Activated T-helper 2 cell treated with anti-CD3 and anti-CD28 coated beads, Interferon-gamma antibody, Interleukin-2, Interleukin-4, amounts not matched to agents 10 μg/mL and 5 μg/mL and 100 μg/mL, durations not matched to agents 14 hours and 24 hours and 36 hours (primary cell): Measurements from ENCODE around the gene DDI1. TPM values are rescaled to one million over a fixed set of nuclear protein-coding genes. Genes with fewer than 3 reads are reported as not detected.

Experiments
- DNase-seq: peaks from one replicate; pipeline ENCODE4 v3.0.0; 2021; ENCODE audit warnings: low spot score
- H3K27ac Mint-ChIP-seq: one replicate; pipeline ENCODE4 v1.8.0; 2021; ENCODE audit warnings: mixed read lengths
- H3K27me3 Mint-ChIP-seq: one replicate; pipeline ENCODE4 v1.8.0; 2021; ENCODE audit warnings: low read depth, mixed read lengths
- H3K36me3 Mint-ChIP-seq: one replicate; pipeline ENCODE4 v1.8.0; 2021; ENCODE audit warnings: low read depth, mixed read lengths
- H3K4me1 Mint-ChIP-seq: one replicate; pipeline ENCODE4 v1.8.0; 2021; ENCODE audit warnings: low read depth, mixed read lengths
- H3K4me3 Mint-ChIP-seq: one replicate; pipeline ENCODE4 v1.8.0; 2021; ENCODE audit warnings: low read depth, mild to moderate bottlenecking, moderate library complexity, mixed read lengths
- H3K9me3 Mint-ChIP-seq: one replicate; pipeline ENCODE4 v1.8.0; 2021; ENCODE audit warnings: mixed read lengths
- intact Hi-C: fragments of 100-400 bp; cut with micrococcal nuclease; formaldehyde crosslinking; loops from one replicate; pipeline ENCODE4 v1.15.1; 2023
- total RNA-seq: library from RNA; stranded (reverse); gene quantifications from 2 replicates; pipeline ENCODE4 v1.2.3, GENCODE V29; 2022

DDI1 gene
- total RNA-seq, 1 donor from 2014 or later, result not detected

GRCh38 chr11:104073950-104074705, 37.7 kb downstream of the DDI1 start:
- H3K27me3 Mint-ChIP-seq, result no peaks in the 10 kb centered on the region

GRCh38 chr11:104075091-104075490, 38.7 kb downstream of the DDI1 start:
- Mint-ChIP-seq H3K9me3 (no peaks in the 10 kb centered on the region), H3K4me1 (no peaks in the 10 kb centered on the region), H3K36me3 (no peaks in the 10 kb centered on the region), H3K27ac (no peak overlapping the region), H3K4me3 (no peak overlapping the region), H3K27me3 (no peaks in the 10 kb centered on the region)
- intact Hi-C loops, result no loop called here
- no peak for DNase-seq

More at GRCh38 chr11:104073950-104074705, 37.7 kb downstream of the DDI1 start:
- H3K4me1 Mint-ChIP-seq, result no peaks in the 10 kb centered on the region
- H3K36me3 Mint-ChIP-seq, result no peaks in the 10 kb centered on the region
- no peak for DNase-seq
- no peak overlapping the region for H3K4me3 Mint-ChIP-seq
- intact Hi-C loops, result no loop called here
- H3K27ac Mint-ChIP-seq, result no peak overlapping the region
- no peaks in the 10 kb centered on the region for H3K9me3 Mint-ChIP-seq

DNA sequence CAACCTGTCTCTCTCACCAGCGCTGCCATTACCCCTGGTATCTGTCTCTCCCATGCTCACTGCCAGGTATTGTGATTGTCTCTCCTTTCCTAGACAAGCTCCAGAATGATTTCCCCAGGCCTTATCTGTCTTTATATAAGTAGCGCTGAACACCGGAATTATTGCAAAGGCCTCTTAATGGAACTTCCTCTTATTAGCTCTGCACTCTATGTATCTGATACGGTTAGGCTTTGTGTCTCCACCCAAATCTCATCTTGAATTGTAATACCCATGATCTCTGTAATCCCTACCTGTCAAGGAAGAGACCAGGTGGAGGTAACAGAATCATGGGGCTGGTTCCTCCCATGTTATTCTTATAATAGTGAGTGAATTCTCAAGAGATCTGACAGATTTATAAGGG, 39.3 kb downstream of the DDI1 start:
- Mint-ChIP-seq H3K27me3 (no peaks in the 10 kb centered on the region), H3K9me3 (no peaks in the 10 kb centered on the region), H3K4me1 (no peaks in the 10 kb centered on the region), H3K4me3 (no peak overlapping the region), H3K36me3 (no peaks in the 10 kb centered on the region), H3K27ac (no peak overlapping the region)
- DNase-seq, result no peak
- intact Hi-C loops, result no loop called here

- H3K36me3 Mint-ChIP-seq, result no peaks in the 10 kb centered on the region
- DNase-seq, result no peak
- H3K27me3 Mint-ChIP-seq, result no peaks in the 10 kb centered on the region
- intact Hi-C loops, result no loop called here
- H3K4me3 Mint-ChIP-seq, result no peak overlapping the region
- no peak overlapping the region for H3K27ac Mint-ChIP-seq
- H3K9me3 Mint-ChIP-seq, result no peaks in the 10 kb centered on the region
- H3K4me1 Mint-ChIP-seq, result no peaks in the 10 kb centered on the region
Measured at GRCh38 chr11:104076455-104076854, 40.0 kb downstream of the DDI1 start.

DNA sequence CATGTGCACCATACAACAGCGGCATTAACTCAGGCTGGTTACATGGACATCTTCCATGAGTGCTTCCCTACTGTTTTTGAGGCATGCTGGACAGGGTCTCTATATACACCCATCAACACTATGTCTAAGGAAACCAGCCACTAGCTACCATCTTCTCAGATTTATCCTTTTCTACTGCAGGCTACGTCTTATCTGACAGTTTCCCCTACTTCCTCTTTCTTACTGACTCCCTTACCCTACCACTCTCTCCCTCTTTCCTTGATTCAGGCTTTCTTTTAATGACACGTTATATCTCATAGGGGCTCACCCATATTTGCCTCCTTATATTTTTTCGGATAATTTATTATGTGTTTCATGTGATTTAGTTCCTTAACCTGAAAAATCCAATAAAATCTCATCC, 41.8 kb downstream of the DDI1 start:
- H3K9me3 Mint-ChIP-seq, result no peaks in the 10 kb centered on the region
- no peak overlapping the region for H3K27ac Mint-ChIP-seq
- H3K36me3 Mint-ChIP-seq, result no peaks in the 10 kb centered on the region
- DNase-seq, result no peak
- no peak overlapping the region for H3K4me3 Mint-ChIP-seq
- intact Hi-C loops, result no loop called here
- no peaks in the 10 kb centered on the region for H3K27me3 Mint-ChIP-seq
- no peaks in the 10 kb centered on the region for H3K4me1 Mint-ChIP-seq

GRCh38 chr11:104078995-104079394, 42.6 kb downstream of the DDI1 start:
- no peaks in the 10 kb centered on the region for H3K27me3 Mint-ChIP-seq
- no peaks in the 10 kb centered on the region for H3K9me3 Mint-ChIP-seq
- intact Hi-C loops, result no loop called here
- H3K4me1 Mint-ChIP-seq, result no peaks in the 10 kb centered on the region
- DNase-seq, result no peak
- H3K36me3 Mint-ChIP-seq, result no peaks in the 10 kb centered on the region
- no peak overlapping the region for H3K4me3 Mint-ChIP-seq
- no peak overlapping the region for H3K27ac Mint-ChIP-seq

GRCh38 chr11:104086621-104087020, 50.2 kb downstream of the DDI1 start:
- H3K4me3 Mint-ChIP-seq, result no peak overlapping the region
- no peaks in the 10 kb centered on the region for H3K9me3 Mint-ChIP-seq
- DNase-seq, result no peak
- no peak overlapping the region for H3K27ac Mint-ChIP-seq
- H3K36me3 Mint-ChIP-seq, result no peaks in the 10 kb centered on the region
- no peaks in the 10 kb centered on the region for H3K27me3 Mint-ChIP-seq
- no peaks in the 10 kb centered on the region for H3K4me1 Mint-ChIP-seq
- intact Hi-C loops, result no loop called here

Other genes starting within 250 kb of the DDI1 start
- gene PDGFD, start 127.5 kb downstream of the DDI1 start, total RNA-seq, result not detected in 2 replicates